Upper lobe of left lung (tissue), 4 donors: ENCODE results near the gene E2F1.

ENCODE experiments used
- CTCF ChIP-seq, 6 experiments: fragments of 450-650 bp in 4 of 6; fragments of 200-600 bp in 2 of 6; sonication (generic) in 2 of 6; IDR thresholded peaks; one replicate each; pipeline ENCODE4 v1.5.1; 2016 to 2019; ENCODE audit warnings: antibody characterized with exemption in 6 of 6
- EP300 ChIP-seq, 4 donors: sonication (generic); formaldehyde crosslinking; IDR thresholded peaks; one replicate each; pipeline ENCODE4 v1.5.1; 2017; ENCODE audit warnings: antibody characterized with exemption in 4 of 4, control low read depth in 2 of 4
- POLR2A ChIP-seq, 4 donors: fragments of 450-650 bp; IDR thresholded peaks; one replicate each; pipeline ENCODE4 v1.5.1; 2016 to 2017; ENCODE audit warnings: antibody characterized with exemption in 4 of 4, mild to moderate bottlenecking in 2 of 4
- POLR2AphosphoS5 ChIP-seq, 2 donors: sonication (generic); formaldehyde crosslinking; IDR thresholded peaks; one replicate each; pipeline ENCODE4 v1.5.1; 2017; ENCODE audit warnings: antibody characterized with exemption in 2 of 2

- TF ChIP-seq CTCF (IDR thresholded peaks at IDR 0.05): no peak
- TF ChIP-seq EP300 (IDR thresholded peaks at IDR 0.05): no peak
- TF ChIP-seq POLR2A (IDR thresholded peaks at IDR 0.05): no peak
- no peak for TF ChIP-seq POLR2AphosphoS5 (IDR thresholded peaks at IDR 0.05)
These were observed 58.5 kb downstream of the E2F1 start for GRCh38 chr20:33627577-33628216.
